ENCODE measurements around the gene CATSPERZ.
"Not testable (repeated sequence)": the region's sequence is repeated elsewhere in the genome, so short reads cannot be mapped to it uniquely, and the experiment has no call there.

GRCh38 chr11:64315667-64316526 lies 15.7 kb downstream of the CATSPERZ start:
- not testable (repeated sequence) for TF ChIP-seq CTCF (IDR thresholded peaks at IDR 0.05 in 8 of 11, conservative IDR thresholded peaks at IDR 0.05 in 3 of 11); POLR2A (IDR thresholded peaks at IDR 0.05)

Measured in spleen (tissue), 7 donors.